HL-60 (cell line): Measurements from ENCODE around the gene AICDA.

Experiments
- GABPA ChIP-seq: IDR thresholded peaks from 2 replicates; pipeline ENCODE4 v1.6.1; 2012; ENCODE audit warnings: low read depth
- SPI1 ChIP-seq: IDR thresholded peaks from 2 replicates; pipeline ENCODE4 v1.6.1; 2012; ENCODE audit warnings: low read depth, mild to moderate bottlenecking, borderline replicate concordance
- TF ChIP-seq, protein P1 (sequence below): IDR thresholded peaks from one replicate; pipeline ENCODE4 v1.5.1; 2011; ENCODE audit warnings: low read length, control low read depth, inconsistent platforms; ENCODE audit not compliant: insufficient read depth
- TF ChIP-seq, protein P2 (sequence below): IDR thresholded peaks from 2 replicates; pipeline ENCODE4 v1.6.1; 2012; ENCODE audit warnings: low read depth; ENCODE audit not compliant: insufficient replicate concordance

DNA sequence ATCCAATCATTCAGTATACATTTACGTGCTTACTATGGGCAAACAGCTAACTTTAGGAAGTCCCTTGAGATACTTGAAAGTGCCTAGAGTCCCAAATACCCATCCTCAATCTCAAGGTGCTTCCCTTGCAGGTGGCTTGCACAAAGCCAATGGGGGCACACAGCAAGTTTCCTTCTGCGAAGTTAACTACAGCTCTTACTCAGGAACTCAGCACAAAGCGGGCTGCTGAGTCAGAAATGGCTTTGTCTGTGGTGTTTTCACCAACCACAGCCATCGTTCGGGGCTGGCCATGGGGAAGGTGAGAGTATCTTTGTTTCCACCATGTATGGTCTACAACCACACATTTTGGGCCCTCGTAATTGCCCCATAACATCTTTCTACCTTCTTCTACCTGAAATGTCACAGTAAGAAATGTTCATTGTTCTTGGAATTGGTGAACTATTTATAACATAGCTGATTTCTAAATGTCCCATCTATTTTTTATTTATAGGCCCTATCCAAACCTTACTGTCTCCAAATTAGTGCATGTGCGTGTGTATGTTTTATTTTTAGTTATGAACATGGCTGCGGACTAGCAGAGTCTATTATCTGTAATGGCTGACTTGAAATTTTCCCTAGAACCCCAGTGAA lies 36.0 kb upstream of the AICDA start:
- TF ChIP-seq GABPA (no peak), SPI1 (no peak)
- TF ChIP-seq, protein P1, sequence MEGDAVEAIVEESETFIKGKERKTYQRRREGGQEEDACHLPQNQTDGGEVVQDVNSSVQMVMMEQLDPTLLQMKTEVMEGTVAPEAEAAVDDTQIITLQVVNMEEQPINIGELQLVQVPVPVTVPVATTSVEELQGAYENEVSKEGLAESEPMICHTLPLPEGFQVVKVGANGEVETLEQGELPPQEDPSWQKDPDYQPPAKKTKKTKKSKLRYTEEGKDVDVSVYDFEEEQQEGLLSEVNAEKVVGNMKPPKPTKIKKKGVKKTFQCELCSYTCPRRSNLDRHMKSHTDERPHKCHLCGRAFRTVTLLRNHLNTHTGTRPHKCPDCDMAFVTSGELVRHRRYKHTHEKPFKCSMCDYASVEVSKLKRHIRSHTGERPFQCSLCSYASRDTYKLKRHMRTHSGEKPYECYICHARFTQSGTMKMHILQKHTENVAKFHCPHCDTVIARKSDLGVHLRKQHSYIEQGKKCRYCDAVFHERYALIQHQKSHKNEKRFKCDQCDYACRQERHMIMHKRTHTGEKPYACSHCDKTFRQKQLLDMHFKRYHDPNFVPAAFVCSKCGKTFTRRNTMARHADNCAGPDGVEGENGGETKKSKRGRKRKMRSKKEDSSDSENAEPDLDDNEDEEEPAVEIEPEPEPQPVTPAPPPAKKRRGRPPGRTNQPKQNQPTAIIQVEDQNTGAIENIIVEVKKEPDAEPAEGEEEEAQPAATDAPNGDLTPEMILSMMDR: no peak
- TF ChIP-seq, protein P2, sequence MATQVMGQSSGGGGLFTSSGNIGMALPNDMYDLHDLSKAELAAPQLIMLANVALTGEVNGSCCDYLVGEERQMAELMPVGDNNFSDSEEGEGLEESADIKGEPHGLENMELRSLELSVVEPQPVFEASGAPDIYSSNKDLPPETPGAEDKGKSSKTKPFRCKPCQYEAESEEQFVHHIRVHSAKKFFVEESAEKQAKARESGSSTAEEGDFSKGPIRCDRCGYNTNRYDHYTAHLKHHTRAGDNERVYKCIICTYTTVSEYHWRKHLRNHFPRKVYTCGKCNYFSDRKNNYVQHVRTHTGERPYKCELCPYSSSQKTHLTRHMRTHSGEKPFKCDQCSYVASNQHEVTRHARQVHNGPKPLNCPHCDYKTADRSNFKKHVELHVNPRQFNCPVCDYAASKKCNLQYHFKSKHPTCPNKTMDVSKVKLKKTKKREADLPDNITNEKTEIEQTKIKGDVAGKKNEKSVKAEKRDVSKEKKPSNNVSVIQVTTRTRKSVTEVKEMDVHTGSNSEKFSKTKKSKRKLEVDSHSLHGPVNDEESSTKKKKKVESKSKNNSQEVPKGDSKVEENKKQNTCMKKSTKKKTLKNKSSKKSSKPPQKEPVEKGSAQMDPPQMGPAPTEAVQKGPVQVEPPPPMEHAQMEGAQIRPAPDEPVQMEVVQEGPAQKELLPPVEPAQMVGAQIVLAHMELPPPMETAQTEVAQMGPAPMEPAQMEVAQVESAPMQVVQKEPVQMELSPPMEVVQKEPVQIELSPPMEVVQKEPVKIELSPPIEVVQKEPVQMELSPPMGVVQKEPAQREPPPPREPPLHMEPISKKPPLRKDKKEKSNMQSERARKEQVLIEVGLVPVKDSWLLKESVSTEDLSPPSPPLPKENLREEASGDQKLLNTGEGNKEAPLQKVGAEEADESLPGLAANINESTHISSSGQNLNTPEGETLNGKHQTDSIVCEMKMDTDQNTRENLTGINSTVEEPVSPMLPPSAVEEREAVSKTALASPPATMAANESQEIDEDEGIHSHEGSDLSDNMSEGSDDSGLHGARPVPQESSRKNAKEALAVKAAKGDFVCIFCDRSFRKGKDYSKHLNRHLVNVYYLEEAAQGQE: no peak
